HepG2 (cell line): Measurements from ENCODE around the gene ZNF777. TPM values are rescaled to one million over a fixed set of nuclear protein-coding genes. Genes with fewer than 3 reads are reported as not detected.

Source experiments
- ATAC-seq: fragments of 200-7000 bp; cut with Tn5 transposase; 3 replicates; pipeline ENCODE4 v1.9.1; 2020; ENCODE audit warnings: mild to moderate bottlenecking, moderate library complexity
- BruUV-seq: library from RNA; stranded (reverse); fragments of 400-500 nt; replicated peaks from 2 replicates; lab custom pipeline; 2021; lab: Mats Ljungman, UMichigan
- CTCF ChIA-PET: fragments of 300-600 bp; formaldehyde crosslinking; extraction: SDS; loops from one replicate; lab custom pipeline; 2021; ENCODE audit warnings: low total read pairs, inconsistent platforms, low intra/inter-chr PET ratio; lab: Yijun Ruan, JAX
- POLR2A ChIA-PET: fragments of 350-600 bp; sonication (Branson Sonifier 250); formaldehyde crosslinking; loops from one replicate; lab custom pipeline; 2020; ENCODE audit warnings: antibody characterized with exemption, inconsistent platforms; lab: Yijun Ruan, JAX
- DNase-seq: peaks from one replicate; pipeline ENCODE4 v3.0.0-alpha.2; 2015; ENCODE audit warnings: low spot score
- FAIRE-seq: peaks from 3 replicates; lab custom pipeline; 2011; peaks lifted over from hg19 to GRCh38; lab: Jason Lieb, UNC
- H2AFZ ChIP-seq: one replicate; pipeline ENCODE4 v1.6.1; 2011; ENCODE audit warnings: low read length, inconsistent platforms
- H3K27ac ChIP-seq: fragments of 300-600 bp; 3 replicates; pipeline ENCODE4 v1.8.0; 2011; ENCODE audit warnings: mixed run types, mild to moderate bottlenecking, mixed read lengths, low read length, inconsistent platforms; ENCODE audit not compliant: insufficient read depth; ENCODE audit errors: extremely low read length
- H3K27me3 ChIP-seq, 2 experiments: fragments of 200-600 bp in 1 of 2; 2 replicates in 1 of 2; 3 replicates in 1 of 2; pipeline versions ENCODE4 v1.6.0 to v1.8.0; 2011; ENCODE audit warnings: low read length in 2 of 2, mild to moderate bottlenecking in 2 of 2, moderate library complexity in 2 of 2, inconsistent platforms in 1 of 2; ENCODE audit not compliant: insufficient read depth in 2 of 2, control insufficient read depth in 1 of 2
- H3K36me3 ChIP-seq, 2 experiments: fragments of 200-600 bp in 1 of 2; replicated peaks in 1 of 2; 2 replicates in 1 of 2; 3 replicates in 1 of 2; pipeline versions ENCODE4 v1.5.1 to v1.8.0; 2011; ENCODE audit warnings: low read length in 2 of 2, inconsistent platforms in 1 of 2; ENCODE audit not compliant: insufficient read depth in 2 of 2, control insufficient read depth in 1 of 2
- H3K4me1 ChIP-seq: 2 replicates; pipeline ENCODE4 v1.5.1; 2012; ENCODE audit warnings: low read length, inconsistent platforms; ENCODE audit not compliant: insufficient read depth
- H3K4me2 ChIP-seq: 2 replicates; pipeline ENCODE4 v1.6.0; 2011; ENCODE audit warnings: low read depth, low read length, inconsistent platforms
- H3K4me3 ChIP-seq, 3 experiments: fragments of 200-600 bp in 1 of 3; sonication (generic), shearing (Covaris generic) in 1 of 3; replicated peaks in 1 of 3; 2 replicates each; pipeline ENCODE4 v1.5.1; 2011 to 2016; ENCODE audit warnings: low read length in 3 of 3, inconsistent platforms in 2 of 3, low read depth in 2 of 3, mild to moderate bottlenecking in 2 of 3, control low read depth in 1 of 3, mixed read lengths in 1 of 3; ENCODE audit not compliant: insufficient read depth in 1 of 3
- H3K79me2 ChIP-seq: one replicate; pipeline ENCODE4 v1.6.1; 2011; ENCODE audit warnings: low read length, inconsistent platforms; ENCODE audit not compliant: insufficient read depth
- H3K9ac ChIP-seq: 2 replicates; pipeline ENCODE4 v1.6.0; 2011; ENCODE audit warnings: mild to moderate bottlenecking, low read depth, low read length, inconsistent platforms; ENCODE audit not compliant: insufficient read depth
- H3K9me3 ChIP-seq: 2 replicates; pipeline ENCODE4 v1.5.1; 2012; ENCODE audit warnings: mild to moderate bottlenecking, low read length
- H4K20me1 ChIP-seq: 2 replicates; pipeline ENCODE4 v1.6.0; 2011; ENCODE audit warnings: inconsistent platforms, mild to moderate bottlenecking, low read length, moderate library complexity; ENCODE audit not compliant: insufficient read depth
- ARNT2 ChIP-seq: sonication (generic); formaldehyde crosslinking; IDR thresholded peaks from 2 replicates; pipeline ENCODE4 v1.8.0; 2022; ENCODE audit warnings: mild to moderate bottlenecking, low read depth, missing genetic modification reagents, moderate library complexity
- FOXA1 ChIP-seq, 2 experiments: fragments of 450-650 bp in 1 of 2; sonication (generic) in 1 of 2; formaldehyde crosslinking in 1 of 2; IDR thresholded peaks; 2 replicates each; pipeline versions ENCODE4 v1.4.0 to v1.6.1; 2016 to 2020; ENCODE audit warnings: missing genetic modification reagents in 1 of 2
- HNF4A ChIP-seq: sonication (generic); formaldehyde crosslinking; IDR thresholded peaks from 2 replicates; pipeline ENCODE4 v1.4.0; 2020; ENCODE audit warnings: missing genetic modification reagents
- MAZ ChIP-seq, 2 experiments: sonication (generic) in 1 of 2; formaldehyde crosslinking in 1 of 2; IDR thresholded peaks; 2 replicates each; pipeline versions ENCODE4 v1.5.0 to v1.6.1; 2012 to 2020; ENCODE audit warnings: low read depth in 2 of 2, mild to moderate bottlenecking in 2 of 2, borderline replicate concordance in 1 of 2, improper control_type of control experiment in 1 of 2, low read length in 1 of 2, missing genetic modification reagents in 1 of 2, moderate library complexity in 1 of 2
- MTF2 ChIP-seq: sonication (generic); formaldehyde crosslinking; IDR thresholded peaks from 2 replicates; pipeline ENCODE4 v1.5.0; 2020; ENCODE audit warnings: missing genetic modification reagents, borderline replicate concordance
- PCBP1 ChIP-seq: fragments of 200-400 bp; formaldehyde crosslinking; IDR thresholded peaks from 2 replicates; pipeline ENCODE4 v1.6.1; 2017; ENCODE audit warnings: mild to moderate bottlenecking, low read depth, low read length, borderline replicate concordance
- TFAP4 ChIP-seq: sonication (generic); IDR thresholded peaks from 2 replicates; pipeline ENCODE4 v1.6.1; 2016; ENCODE audit warnings: low read depth, borderline replicate concordance
- XBP1 ChIP-seq: sonication (generic); formaldehyde crosslinking; IDR thresholded peaks from 2 replicates; pipeline ENCODE4 v1.5.0; 2020; ENCODE audit warnings: missing genetic modification reagents
- ZKSCAN5 ChIP-seq: sonication (generic); formaldehyde crosslinking; IDR thresholded peaks from 2 replicates; pipeline ENCODE4 v1.5.1; 2020; ENCODE audit warnings: mild to moderate bottlenecking, missing genetic modification reagents
- ZMYM4 ChIP-seq: sonication (generic); formaldehyde crosslinking; IDR thresholded peaks from 2 replicates; pipeline ENCODE4 v1.8.1; 2023; ENCODE audit warnings: mild to moderate bottlenecking, missing genetic modification reagents
- ZNF616 ChIP-seq: sonication (generic); formaldehyde crosslinking; IDR thresholded peaks from 2 replicates; pipeline ENCODE4 v1.5.0; 2020; ENCODE audit warnings: low read depth, mild to moderate bottlenecking, missing genetic modification reagents
- ZNF629 ChIP-seq: sonication (generic); formaldehyde crosslinking; conservative IDR thresholded peaks from 2 replicates; pipeline ENCODE4 v1.5.0; 2020; ENCODE audit warnings: missing genetic modification reagents
- in situ Hi-C: cut with HindIII; loops from 2 replicates; pipeline ENCODE4 v1.10.0; 2017; ENCODE audit warnings: low pct_unique_long_range_greater_than_20kb; ENCODE audit not compliant: extremely low pct_ligation_motif_present
- intact Hi-C: fragments of 100-400 bp; cut with micrococcal nuclease; formaldehyde crosslinking; loops from one replicate; pipeline ENCODE4 v1.10.0; 2022; ENCODE audit not compliant: unreplicated experiment
- polyA plus RNA-seq, 8 experiments: library from polyadenylated mRNA; depleted of rRNA in 3 of 8; stranded (reverse) in 7 of 8; unstranded in 1 of 8; fragments of >200 nt; fragmentation: Illumina TruSeq in 4 of 8; extraction: Trizol in 4 of 8; gene quantifications; 2 replicates each; pipeline versions ENCODE4 v1.2.1 to v1.2.3, GENCODE V29; 2011 to 2016; ENCODE audit warnings: low read depth in 4 of 8, missing spikeins in 1 of 8, mixed read lengths in 1 of 8; ENCODE audit not compliant: insufficient read depth in 1 of 8
- total RNA-seq, 5 experiments: library from RNA; depleted of rRNA; stranded (reverse); fragments of >200 nt; fragmentation: Illumina TruSeq; extraction: Trizol; gene quantifications; 2 replicates each; pipeline ENCODE4 v1.2.3, GENCODE V29; 2016; ENCODE audit warnings: low read depth in 1 of 5

Gene ZNF777
- total and polyA plus RNA-seq, 2 of the 13 experiments (the other 11 are each of a cell fraction or from before 2014, with no cell fraction given), result 3.8 to 6.0 TPM

- no peak for TF ChIP-seq TFAP4
- TF ChIP-seq ZNF629 (CRISPR knock-in tag), result no peak
Observed at GRCh38 chr7:149500910-149501309, 40.0 kb upstream of the ZNF777 start (continued).

DNA sequence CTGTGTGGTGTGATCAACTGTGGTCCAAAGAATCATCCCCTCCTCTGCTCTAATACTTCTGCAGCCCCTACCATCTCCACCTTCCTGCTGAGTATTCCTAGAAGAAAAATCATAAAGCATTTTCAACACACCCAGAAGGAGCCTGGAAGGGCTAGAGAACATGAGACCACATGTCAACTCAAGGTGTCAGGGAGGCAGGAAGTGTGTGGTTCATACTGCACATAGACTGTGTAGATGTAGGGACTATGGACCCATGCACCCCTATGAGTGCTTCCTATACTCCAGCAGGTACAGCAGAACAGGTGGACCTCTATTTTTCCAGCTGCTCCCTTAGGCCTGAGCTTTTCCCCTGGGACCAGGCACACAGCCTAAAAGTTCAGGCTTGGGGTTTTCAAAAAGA, 39.3 kb upstream of the ZNF777 start:
- ATAC-seq, result no peak
- no peak overlapping the region for H3K4me3 ChIP-seq
- BruUV-seq, result no TSS peak
- in situ Hi-C loops, result no loop called here
- DNase-seq, result no peak
- no peak overlapping the region for H3K27ac ChIP-seq
- H3K27me3 ChIP-seq, result peaks cover 2 to 47% of the 10 kb centered on the region in 2 experiments; a peak in 4 of 5 replicates
- H3K36me3 ChIP-seq, result no peaks in the 10 kb centered on the region
- H3K4me1 ChIP-seq, result peaks cover 11% of the 10 kb centered on the region
- ChIA-PET CTCF (no interaction called here), POLR2A (no interaction called here)
- no peak for FAIRE-seq
- H2AFZ ChIP-seq, result no peak overlapping the region
- peaks cover 13% of the 10 kb centered on the region for H3K79me2 ChIP-seq
- H3K9ac ChIP-seq, result no peak overlapping the region
- no peak overlapping the region for H3K4me2 ChIP-seq
- H4K20me1 ChIP-seq, result no peaks in the 10 kb centered on the region
- TF ChIP-seq ARNT2 (CRISPR knock-in tag) (no peak), MAZ (IDR thresholded peaks at IDR 0.05; ENCODE audit: borderline replicate concordance, low read depth, low read length) (no peak), MAZ (CRISPR knock-in tag; IDR thresholded peaks at IDR 0.05; ENCODE audit: low read depth) (no peak), MTF2 (CRISPR knock-in tag) (no peak), HNF4A (no peak), ZKSCAN5 (no peak), XBP1 (CRISPR knock-in tag) (no peak), ZNF616 (CRISPR knock-in tag) (no peak), PCBP1 (no peak), ZMYM4 (no peak), FOXA1 (IDR thresholded peaks at IDR 0.05) (no peak), FOXA1 (CRISPR knock-in tag; IDR thresholded peaks at IDR 0.05) (no peak)
- TF ChIP-seq, all 625 proteins: peak for 0
- intact Hi-C loops, result no loop called here
- peaks cover 3% of the 10 kb centered on the region; the same call in 1 of the 2 replicates for H3K9me3 ChIP-seq
